HG03135 (cell line): Measurements from ENCODE around the gene RASA3.
"Not testable (repeated sequence)": the region's sequence is repeated elsewhere in the genome, so short reads cannot be mapped to it uniquely, and the experiment has no call there.

Experiments
- ATAC-seq: cut with Tn5 transposase; IDR thresholded peaks from one replicate; pipeline ENCODE4 v1.9.1; 2021; ENCODE audit warnings: mild to moderate bottlenecking, moderate library complexity; ENCODE audit not compliant: unreplicated experiment

RASA3 gene

DNA sequence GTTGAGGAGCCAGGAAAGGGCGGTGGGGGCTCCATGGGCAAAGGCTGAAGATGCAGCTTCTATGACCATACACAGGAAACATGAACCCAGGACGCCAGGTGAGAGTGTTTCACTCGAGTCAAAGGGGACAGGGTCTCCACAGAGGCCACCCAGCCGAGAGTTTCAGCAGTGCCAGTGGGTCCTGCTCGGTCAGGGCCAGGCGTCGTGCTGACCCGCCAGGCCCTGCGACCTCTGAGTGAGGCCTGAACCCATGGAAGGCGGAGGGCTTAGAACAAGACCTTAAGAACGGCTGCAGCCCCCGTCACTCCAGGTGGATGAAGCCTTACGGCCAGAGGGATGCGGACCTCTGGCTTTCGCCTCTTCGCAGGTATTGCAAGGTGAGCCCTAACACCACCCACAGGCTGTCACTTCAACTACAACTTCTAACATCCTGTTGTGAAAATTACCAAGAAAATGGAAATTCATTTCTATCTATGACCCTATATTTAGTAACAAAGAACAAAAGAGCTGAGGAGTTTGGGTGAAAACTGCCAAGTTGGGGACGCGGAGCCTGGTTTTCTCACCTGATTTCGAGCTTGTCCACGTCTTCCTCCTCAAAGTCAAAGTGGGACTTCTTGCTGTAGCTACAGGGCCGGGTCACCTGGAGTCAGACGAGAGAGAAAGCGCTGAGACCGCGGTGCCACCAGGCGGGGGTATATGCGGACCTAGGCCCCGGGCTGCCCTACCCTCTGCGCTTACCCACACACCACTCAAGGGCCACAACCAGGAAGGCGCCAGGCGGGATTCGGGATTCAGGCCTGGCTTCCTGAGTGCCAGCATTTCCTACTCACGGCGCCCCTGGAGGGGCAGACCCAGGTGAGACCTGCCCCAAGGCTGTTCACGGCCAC lies 108.5 kb downstream of the RASA3 start:
- no peak for ATAC-seq

DNA sequence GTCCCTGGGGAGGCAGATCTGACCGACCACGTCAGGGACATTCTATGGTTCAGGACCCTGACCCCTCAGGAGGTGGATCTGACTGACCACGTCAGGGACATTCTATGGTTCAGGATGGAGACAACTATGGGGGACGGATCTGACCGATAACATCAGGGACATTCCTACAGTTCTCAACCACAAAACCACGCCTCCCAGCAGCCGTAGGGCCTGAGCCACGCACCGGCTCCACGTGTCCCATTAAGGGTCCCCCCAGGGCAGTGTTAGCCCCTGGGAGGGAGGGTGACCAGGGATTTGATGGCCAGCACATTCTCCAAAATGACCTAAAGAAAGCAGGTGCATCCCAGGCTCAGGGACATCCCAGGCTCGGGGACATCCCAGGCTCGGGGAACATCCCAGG lies 109.5 kb downstream of the RASA3 start:
- ATAC-seq, result no peak

DNA sequence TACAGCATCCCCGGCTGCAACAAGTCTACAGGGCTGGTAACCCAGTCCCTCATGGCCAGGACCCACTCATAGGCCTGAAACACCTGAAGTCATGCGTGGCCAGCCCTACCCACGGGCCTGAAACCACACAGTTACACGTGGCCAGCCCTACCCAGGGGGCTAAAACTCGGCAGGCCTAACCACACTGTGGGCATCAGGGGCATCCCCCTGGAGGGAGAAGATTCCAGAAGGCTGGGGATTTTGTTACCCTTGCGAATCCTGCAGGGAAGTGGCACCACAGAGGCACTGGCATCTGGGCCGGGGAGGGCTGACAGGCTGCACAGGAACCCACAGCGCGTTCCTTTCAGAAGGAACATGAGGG lies 110.1 kb downstream of the RASA3 start:
- no peak for ATAC-seq

DNA sequence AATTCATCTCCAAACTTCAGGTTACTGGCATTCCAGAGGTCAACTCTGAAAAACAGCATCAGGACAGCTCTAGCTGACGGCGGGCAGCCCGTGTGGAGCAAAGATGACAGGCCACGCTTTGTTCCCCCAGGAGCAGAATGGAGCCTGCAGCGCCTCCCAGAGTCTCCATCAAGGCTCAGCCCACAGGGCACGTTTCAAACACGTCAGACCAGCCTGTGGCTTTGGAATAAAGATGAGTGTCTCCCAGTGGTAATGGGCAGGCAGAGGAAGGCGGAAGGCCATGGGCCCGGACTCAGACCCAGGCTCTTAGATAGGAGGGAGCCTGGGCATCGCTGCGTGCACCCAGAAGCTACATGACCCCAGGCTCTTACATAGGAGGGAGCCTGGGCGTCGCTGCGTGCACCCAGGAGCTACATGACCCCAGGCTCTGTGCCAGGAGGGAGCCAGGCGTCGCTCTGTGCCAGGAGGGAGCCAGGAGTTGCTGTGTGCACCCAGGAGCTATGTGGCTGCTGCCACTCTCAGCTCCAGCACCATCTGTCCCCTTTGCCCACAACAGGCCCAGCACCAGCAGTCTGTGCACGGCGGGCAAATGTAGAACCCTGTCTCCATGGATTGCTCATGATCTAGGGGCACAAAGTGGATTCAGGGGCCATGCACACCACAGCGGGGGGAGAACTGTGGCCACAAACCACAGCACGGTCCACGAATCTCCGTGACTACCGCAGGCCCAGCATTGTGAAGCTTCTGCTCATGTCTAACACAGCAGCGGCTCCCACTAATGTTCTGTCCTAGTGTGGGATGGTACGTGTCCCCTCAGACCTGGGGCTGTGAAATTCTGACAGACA lies 110.7 kb downstream of the RASA3 start:
- no peak for ATAC-seq

DNA sequence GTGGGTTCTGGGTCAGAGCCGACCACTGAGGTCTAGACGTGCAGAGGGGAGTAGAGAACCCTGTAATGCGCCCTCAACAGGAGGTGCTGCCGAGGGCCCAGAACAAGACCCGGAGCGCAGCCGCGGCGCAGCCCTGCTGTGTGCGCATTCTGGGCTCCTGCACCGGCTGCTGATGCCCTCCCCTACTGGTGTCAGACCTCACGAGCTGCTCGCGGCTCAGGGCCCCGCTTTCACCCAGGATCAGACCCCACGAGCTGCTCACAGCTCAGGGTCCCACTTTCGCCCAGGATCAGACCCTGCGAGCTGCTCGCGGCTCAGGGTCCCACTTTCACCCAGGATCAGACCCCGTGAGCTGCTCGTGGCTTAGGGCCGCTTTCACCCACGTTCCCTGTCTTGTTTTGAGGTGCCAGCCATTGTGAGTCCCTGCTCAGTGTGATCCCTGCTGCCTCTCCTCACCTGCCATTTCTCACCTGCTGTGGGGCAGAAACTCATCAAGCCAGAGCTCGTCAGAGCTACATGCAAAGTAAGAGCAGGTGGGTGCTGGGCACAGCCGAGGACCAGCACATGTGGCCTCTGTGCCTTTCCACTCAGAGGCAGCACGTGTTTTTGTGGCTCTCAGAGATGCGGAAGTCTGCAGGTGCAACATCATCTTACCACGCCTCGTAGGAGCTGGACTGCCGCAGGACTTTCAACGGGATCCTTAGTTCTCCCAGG lies 111.5 kb downstream of the RASA3 start:
- no peak for ATAC-seq

DNA sequence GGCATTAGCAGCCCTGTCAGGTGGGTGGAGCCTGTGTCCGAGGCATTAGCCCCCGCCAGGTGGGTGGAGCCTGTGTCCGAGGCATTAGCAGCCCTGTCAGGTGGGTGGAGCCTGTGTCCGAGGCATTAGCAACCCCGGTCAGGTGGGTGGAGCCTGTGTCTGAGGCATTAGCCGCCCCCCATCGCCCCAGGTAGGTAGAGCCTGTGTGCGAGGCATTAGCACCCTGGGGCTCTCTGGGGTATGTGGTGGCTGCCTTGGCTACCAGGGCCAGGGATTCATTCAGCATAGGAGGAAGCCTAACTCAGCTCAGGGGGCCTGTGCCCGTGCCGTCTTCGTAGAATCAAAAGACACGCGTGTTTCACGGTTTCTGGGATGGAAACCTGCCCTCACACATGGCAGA lies 112.3 kb downstream of the RASA3 start:
- ATAC-seq, result not testable (repeated sequence)

DNA sequence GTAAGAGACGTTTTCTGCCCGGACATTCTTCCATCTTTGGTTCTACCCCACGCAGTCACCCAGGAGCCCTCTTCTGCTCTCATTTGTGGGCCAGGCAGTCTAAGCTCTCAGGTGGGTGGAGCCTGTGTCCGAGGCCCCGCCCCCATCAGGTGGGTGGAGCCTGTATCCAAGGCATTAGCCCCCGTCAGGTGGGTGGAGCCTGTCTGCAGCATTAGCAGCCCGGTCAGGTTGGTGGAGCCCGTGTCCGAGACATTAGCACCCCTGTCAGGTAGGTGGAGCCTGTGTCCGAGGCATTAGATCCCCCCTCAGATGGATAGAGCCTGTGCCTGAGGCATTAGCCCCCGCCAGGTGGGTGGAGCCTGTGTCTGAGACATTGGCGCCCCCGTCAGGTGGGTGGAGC lies 113.1 kb downstream of the RASA3 start:
- no peak for ATAC-seq

DNA sequence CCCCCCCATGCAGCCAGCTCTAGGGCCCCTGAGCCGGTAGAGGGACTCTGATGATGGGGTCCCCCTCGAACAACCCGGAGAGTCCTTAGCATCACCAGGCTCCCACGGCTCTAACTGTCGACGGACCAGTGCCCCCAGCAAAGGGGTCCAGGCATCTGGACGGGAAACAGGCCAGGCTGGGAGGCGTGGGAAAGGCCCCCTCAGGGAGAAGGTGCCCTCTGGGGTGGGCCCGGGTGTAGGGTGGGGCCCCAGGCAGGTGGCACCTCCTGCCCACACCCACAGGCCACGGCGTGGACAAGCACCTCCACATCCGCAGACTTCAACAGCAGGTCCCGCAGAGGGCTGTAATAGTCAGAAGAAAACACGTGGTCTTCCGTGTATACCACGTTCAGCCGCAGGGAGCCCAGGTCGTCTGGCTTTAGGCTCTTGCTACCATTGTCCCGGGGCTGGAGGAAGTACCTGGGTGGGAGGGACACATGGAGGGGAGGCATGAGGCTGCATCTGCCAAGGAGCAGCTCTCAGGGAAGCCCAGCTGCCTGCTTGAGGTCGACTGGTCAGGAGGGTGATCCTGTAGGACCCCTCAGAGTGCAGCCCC lies 113.9 kb downstream of the RASA3 start:
- no peak for ATAC-seq

DNA sequence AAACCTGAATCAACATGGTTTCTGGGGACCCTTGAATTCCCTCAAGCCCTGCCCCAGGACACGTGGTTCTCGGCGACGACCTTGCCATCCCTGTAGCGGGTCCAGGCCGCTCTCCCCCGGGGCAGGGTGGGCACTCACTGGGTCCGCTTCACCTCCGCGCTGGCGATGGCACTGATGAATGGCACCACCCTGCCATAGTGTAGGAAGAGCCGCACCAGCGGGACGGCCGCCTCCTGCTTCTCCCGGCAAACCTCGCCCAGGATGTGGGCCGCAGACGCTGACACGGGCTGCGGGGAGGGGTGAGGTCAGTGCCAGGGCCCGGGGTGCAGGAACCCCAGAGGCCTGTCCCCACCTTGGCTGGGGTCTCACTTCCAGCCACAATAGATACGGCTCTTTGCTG lies 114.5 kb downstream of the RASA3 start:
- no peak for ATAC-seq

DNA sequence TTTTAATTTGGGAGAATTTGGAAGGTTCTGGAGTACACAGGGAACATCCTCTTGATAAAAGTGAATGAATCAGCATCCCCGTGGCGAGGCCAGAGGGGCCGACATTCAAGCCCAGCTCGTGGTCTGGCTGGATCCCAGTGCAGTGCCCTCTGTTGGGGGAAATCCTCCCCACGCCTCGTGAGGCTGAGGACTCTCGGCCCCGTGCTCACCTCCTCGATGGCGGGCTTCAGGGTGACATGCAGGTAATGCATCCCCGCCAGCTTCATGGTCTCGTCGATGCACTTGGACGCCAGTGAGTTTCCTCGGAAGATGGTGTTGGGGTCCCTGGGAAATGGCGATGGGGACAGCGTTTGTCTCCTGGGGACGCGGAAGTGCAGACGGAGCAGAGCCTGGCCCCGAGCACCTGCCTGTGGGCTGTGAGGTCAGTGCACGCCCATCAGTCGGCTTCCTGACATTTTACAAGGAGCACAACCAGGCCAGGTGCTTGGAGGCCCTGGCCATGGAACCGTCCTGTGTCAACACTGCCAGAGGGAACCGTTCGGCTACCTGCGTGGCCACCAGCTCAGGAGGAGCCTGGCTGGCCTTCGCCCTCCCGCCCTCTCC lies 115.3 kb downstream of the RASA3 start:
- no peak for ATAC-seq

DNA sequence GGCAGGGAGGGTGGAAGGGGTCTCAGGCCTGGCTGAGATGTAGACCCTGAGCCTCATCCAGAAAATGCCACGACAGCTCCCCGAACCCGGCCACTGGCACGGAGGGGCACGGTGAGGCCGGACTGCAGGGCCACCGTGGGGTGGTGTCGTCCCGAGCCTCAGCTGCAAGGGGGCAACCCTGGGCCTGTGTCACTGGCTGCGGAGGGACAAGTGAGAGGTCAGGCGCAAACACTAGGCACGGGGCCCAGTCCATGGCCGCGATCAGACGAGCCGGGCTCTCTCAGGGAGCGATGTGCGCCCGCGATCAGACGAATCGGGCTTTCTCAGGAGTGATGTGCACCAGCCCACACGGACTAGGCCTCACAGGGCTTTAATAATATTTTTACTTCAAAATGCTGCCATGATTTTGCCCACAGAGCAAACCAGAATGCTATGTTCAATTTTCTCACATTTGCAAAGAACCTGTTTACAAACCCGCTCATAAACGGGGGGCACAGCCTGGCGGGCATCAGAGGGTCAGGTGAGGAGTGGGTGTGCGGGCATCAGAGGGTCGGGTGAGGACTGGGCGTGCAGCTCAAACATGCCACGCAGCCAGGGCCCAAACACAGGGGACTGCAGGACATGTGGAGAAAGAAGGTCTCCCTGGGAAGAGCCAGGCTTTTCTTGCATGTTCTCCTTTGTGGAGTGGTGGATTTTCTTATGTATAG lies 115.9 kb downstream of the RASA3 start:
- ATAC-seq, result no peak

DNA sequence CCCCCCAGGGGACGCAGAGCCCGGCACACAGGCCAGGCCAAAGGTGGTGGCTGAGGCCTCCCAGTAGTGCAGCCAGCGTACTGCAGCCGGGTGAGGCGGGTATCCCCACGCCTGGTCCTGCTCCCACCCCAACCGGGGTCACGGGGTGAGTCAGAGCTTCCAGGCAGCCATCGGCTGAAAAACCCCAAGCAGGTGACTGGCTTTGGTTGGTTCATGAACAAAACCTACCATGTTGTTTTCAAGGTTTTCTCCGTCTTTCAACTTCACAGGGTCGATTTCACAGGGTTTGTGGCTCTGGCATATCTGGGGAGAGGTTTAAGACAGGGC lies 116.5 kb downstream of the RASA3 start:
- no peak for ATAC-seq

DNA sequence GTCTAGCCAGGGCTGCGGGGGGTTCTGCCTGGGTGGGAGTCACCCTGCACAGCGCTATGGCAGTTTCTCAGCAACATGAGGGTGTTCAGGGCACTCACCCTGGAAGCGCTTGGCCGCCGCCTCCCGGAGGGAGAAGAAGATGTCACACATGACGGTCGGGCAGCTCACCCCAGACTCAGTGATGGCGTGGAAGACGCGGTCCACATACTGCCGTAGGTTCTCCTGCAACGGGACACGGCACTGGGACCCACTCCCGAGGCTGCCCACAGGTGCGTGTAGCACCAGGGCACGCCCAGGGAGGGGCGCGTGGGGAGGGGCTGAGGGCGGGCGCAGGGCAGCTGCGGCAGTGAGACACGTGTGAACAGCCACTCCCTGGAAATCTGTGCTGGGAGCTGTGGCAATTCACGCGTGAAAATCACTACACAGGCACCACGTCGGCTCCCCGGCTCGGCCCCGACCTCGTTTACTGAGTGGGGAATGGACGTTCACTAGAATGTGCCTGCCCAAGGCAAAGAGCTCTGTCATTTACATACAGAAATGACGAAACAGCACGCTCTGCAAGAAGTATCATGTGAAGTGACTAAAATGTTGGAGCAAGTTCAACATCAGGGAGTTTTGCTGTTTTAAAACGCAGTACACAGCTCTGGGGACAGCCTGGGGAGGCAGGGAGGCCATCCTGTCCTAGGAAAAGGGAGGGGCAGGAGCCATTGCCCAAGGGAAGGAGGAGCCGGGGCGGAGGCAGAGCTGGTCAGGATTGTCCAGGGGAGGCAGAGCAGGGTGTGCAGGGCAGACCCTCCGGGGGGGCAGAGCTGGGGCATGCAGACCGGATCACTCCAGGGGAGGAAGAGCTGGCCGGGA lies 117.1 kb downstream of the RASA3 start:
- ATAC-seq, result no peak

DNA sequence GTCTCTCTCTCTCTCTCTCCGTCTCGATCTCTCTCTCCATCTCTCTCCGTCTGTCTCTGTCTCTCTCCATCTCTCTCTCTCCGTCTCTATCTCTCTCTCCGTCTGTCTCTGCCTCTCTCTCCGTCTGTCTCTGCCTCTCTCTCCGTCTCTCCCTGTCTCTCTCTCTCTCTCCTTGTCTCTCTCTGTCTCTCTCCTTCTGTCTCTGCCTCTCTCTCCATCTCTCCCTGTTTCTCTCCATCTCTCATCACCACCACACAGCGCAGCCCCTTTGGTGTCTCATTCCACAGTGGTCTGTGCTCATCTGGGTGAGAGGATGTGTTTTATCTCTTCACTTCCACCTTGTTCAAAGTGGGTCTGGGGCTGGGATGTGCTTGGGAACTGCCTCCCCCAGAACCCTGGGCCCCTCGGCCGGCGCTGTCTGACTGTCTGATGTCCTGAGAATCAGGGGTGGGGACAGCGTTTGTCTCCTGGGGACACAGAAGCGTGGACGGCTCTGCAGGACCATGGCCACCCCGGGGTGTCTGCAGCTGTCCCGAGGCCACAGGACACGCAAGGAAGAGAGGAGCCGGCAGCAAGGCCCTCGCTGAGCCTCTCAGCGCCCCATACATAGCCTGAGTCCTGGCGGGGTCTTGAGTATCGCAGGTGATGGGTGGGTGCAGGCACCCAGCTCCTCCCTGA lies 118.3 kb downstream of the RASA3 start:
- ATAC-seq, result no peak

DNA sequence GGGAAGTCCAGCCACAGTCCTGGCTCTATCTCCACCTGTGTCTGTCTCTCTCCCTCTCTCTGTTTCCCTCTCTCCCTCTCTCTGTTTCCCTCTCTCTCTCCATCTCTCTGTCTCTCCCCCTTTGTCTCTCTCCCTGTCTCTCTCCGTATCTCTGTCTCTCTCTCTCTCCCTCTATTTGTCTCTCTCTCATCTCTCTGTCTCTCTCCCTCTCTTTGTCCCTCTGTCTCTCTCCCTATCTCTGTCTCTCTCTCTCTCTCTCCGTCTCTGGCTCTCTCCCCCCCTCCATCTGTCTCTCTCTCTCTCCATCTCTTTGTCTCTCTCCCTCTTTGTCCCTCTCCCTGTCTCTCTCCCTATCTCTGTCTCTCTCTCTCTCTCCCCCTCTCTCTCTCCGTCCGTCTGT lies 119.1 kb downstream of the RASA3 start:
- no peak for ATAC-seq

DNA sequence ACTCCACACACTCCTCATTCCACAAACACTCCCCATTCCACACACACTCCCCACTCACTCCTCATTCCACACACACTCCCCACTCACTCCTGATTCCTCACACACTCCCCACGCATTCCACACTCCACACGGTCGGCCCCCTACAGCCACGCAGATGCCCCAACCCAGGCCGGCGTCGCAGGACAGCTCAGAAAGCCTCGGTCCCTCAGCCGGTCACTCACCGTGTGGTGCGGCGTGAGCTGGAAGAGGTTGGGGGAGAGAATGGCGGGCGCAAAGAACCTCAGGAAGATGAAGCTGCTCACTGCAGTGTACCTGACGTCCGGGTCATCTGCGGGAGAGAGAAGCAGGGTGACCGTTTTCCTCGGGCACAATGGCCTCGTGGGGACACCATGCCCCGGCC lies 119.5 kb downstream of the RASA3 start:
- ATAC-seq, result no peak

DNA sequence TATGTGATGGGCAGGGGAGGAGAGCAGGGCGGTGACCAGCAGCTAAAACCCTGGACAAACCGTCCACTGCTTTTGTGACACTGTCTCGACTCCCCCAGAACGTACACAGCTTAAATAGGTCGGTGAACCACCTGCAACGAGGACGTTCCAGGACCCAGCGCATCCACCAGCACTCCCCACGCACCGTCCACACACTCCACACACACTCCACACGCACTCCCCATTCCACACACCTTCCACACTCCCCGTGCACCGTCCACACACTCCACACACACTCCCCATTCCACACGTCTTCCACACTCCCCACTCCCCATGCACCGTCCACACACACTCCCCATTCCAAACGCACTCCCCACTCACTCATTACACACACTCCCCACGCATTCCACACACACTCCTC lies 120.3 kb downstream of the RASA3 start:
- ATAC-seq, result no peak

DNA sequence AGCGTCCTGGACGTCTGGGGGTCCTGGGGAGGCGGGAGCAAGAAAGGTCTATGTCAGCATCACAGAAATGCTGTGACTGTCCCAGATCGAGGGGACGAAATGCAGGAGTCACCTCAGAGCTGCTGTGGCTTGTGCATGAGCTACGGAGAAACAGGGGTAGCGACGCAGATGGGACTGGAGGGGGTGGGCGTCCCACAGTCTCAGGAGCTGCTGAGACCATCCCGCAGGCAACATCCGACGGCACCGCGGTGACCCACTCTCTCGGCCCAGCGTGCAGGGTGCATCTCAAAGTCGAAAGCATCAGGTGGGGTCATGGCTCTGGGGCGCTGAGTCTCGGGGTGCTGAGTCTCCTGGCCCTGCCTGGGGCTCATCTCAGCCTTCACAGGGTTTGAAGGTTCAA lies 121.2 kb downstream of the RASA3 start:
- no peak for ATAC-seq
